DMS114 treated with DMSO at 0.1 percent for 48 hours (cell line): ENCODE measurements around the gene MAN2A2.
"Not testable (repeated sequence)": the region's sequence is repeated elsewhere in the genome, so short reads cannot be mapped to it uniquely, and the experiment has no call there.

Experiments used
- DNase-seq: peaks from one replicate; lab custom pipeline; 2025; ENCODE audit not compliant: unreplicated experiment; lab: John Stamatoyannopoulos, UW

MAN2A2 gene

GRCh38 chr15:90883976-90884718 lies 19.0 kb upstream of the MAN2A2 start, which contains the start of gene FES:
Gene FES, plus strand, starts transcription at chr15:90884504. Its CDS starts 542 bp downstream, at chr15:90885046.
- no peak for DNase-seq

GRCh38 chr15:90884719-90885431 lies 18.2 kb upstream of the MAN2A2 start:
- no peak for DNase-seq

- DNase-seq: peak; percentile 47
These were observed 17.4 kb upstream of the MAN2A2 start for GRCh38 chr15:90885432-90886290.

GRCh38 chr15:90886291-90886614 lies 16.8 kb upstream of the MAN2A2 start:
- DNase-seq: no peak

GRCh38 chr15:90887037-90887481 lies 16.0 kb upstream of the MAN2A2 start:
- no peak for DNase-seq

- no peak for DNase-seq
These were observed 13.8 kb upstream of the MAN2A2 start for GRCh38 chr15:90889313-90889730.

GRCh38 chr15:90889736-90890456 lies 13.2 kb upstream of the MAN2A2 start:
- no peak for DNase-seq

GRCh38 chr15:90890839-90891238 lies 12.3 kb upstream of the MAN2A2 start:
- DNase-seq: no peak

GRCh38 chr15:90891346-90891949 lies 11.7 kb upstream of the MAN2A2 start:
- no peak for DNase-seq

GRCh38 chr15:90892023-90892422 lies 11.1 kb upstream of the MAN2A2 start:
- DNase-seq: no peak

GRCh38 chr15:90892498-90893174 lies 10.5 kb upstream of the MAN2A2 start:
- DNase-seq: no peak

GRCh38 chr15:90893175-90894090 lies 9.7 kb upstream of the MAN2A2 start:
- DNase-seq: no peak

- peak; percentile 32 for DNase-seq
These were observed 7.5 kb upstream of the MAN2A2 start for GRCh38 chr15:90895571-90896117.

GRCh38 chr15:90897131-90897655 lies 5.9 kb upstream of the MAN2A2 start:
- not testable (repeated sequence) for DNase-seq

GRCh38 chr15:90901175-90902039 lies 1.7 kb upstream of the MAN2A2 start:
- DNase-seq: no peak

GRCh38 chr15:90902040-90902839 lies 862 bp upstream of the MAN2A2 start:
- DNase-seq: peak; percentile 81
